HG03025 (cell line): Measurements from ENCODE around the gene KREMEN1.
"Not testable (repeated sequence)": the region's sequence is repeated elsewhere in the genome, so short reads cannot be mapped to it uniquely, and the experiment has no call there.

Experiments
- ATAC-seq: cut with Tn5 transposase; IDR thresholded peaks from one replicate; pipeline ENCODE4 v1.9.1; 2021; ENCODE audit warnings: mild to moderate bottlenecking, moderate library complexity; ENCODE audit not compliant: unreplicated experiment, low FRiP score

The KREMEN1 gene

DNA sequence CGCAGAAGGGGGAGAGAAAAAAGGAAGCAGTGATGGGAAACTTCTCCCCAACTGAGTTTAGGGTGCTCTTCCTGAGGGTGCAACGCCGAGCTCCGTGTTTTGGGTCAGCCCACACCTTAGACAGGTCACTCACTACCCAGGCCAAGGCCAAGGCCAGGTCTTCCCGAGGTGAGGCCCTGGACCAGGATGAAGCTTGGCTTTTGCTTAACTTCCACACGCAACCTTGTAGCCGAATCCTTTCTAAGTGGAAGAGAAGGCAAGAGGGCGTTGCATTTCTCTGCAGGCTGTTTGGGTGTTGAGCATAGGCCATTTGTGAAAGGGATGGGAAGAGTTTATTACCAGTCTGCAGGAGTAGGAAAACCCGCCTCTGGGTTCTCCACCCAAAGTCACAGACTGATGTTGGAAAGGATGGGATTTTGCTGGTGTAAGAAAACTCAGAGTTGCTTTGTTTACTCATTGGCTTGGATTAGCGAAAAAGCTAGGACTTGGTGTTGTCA, 1.5 kb downstream of the KREMEN1 start:
- ATAC-seq, result no peak

DNA sequence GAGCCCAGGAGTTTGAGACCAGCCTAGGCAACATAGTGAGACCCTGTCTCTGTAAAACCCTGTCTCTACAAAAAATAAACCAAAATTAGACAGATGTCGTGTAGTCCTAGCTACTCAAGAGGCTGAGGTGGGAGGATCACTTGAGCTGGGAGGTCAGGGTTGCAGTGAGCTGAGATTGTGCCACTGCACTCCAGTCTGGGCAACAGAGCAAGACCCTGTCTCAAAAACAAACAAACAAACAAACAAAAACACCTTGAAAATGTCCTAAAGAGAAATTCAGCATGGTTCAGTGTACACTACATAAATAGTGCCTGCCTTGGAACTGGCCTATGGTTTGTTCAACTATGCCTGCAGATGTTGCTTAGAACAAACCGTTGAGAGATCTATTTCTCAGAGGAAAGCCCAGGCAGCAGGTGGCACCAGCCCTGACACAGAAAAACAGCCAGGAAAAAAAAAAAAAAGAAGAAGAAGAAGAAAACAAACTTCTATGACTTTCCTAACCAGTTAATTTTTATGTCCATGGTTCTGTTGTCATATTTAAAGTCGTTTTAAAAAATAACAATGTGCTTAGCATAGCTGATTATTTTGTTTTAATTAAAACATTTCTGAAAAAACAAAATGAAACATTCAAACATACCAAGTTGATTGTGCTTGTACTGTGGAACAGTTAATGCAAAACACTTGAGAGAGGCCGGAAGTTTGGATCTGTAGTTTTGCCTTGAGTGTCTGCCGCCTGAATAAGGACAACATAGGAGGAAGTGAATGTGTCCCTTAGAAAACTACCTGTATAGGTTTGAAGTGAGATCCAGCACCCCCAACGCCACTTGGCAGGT, 5.4 kb downstream of the KREMEN1 start:
- ATAC-seq, result no peak

DNA sequence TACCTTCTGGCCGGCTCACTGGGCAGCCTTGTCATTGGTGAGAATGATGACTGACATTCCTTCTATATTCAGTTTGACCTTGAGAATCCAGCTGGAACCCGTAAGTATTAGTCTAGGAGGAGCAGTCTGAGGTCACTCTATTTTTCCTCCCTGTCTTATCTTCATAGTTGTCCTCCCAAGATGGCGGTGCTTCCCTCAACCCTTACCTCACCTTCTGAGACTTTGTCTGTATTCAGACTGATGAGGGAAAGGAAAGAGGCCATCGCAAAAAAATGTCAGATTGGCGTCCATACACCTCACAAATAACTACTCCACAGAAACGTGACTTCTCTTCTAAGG, 6.0 kb downstream of the KREMEN1 start:
- no peak for ATAC-seq

DNA sequence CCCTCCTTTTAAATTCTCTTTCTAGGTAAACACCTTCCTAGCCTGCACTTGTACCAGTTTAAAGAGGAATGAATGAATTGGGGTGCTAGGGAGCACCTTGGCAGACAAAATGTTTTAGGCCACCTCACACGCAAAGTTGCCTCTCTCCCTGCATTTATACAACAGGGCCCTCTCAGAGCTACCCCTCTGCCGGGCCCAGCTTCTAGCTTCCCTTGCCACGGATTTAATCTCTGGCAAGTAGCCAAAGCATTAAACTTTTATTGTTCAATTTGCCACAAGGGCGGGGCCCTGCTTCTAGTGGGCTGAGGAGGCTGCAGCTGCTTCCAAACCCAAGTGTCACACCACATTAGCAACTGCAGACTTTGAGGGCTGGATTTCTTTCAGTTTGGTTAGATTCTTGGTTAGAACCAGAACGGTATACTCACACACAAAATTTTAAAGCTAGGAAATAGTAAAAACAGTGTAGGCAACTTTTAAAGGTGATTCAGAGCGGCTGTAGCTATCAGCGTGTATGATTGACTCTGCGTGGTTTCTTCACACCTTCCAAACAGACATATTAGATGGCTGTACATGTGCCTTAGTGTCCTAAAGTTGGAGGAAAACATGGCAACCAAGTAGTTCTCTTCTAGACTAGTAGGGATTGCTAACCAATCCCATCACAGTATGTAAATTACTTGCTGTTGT, 6.5 kb downstream of the KREMEN1 start:
- no peak for ATAC-seq

DNA sequence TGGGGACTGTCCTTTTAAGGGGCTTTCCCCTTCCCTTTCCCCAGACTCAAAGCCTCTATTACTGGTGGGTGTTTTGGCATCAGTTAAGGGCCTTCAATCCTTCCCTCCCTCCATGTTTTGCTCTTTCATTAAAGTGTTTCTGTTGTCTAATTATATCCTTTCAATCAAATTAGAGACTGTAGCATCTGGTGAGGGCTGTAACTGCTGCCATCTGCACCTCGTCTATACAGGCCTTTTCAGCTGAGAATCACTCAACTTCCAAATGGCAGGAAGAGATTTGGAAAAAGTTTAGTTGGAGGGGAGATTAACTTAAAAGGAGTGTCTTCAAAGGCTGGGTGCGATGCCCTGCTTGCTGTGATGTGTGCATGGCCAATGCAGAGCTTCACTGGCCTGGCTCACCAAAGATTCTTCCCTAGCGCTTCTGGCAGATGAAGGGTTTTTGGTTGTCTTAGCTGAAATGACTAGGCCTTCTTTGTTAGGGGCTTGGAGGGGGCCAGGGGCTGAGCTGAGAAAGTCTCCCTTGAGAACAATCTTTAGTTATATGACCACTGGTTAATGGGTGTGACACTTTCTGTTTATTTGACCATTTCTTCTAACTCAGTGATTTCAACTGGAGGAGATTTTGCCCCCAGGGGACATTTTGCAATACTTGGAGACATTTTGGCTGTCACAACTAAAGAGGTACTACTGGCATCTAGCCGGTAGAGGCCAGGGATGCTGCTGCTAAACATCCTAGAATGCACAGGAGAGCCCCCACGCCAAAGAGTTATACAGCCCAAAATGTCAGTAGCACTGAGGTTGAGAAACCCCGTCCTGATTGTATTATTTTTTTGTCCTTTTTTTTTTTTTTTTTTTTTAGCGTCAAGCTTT, 7.5 kb downstream of the KREMEN1 start:
- no peak for ATAC-seq

DNA sequence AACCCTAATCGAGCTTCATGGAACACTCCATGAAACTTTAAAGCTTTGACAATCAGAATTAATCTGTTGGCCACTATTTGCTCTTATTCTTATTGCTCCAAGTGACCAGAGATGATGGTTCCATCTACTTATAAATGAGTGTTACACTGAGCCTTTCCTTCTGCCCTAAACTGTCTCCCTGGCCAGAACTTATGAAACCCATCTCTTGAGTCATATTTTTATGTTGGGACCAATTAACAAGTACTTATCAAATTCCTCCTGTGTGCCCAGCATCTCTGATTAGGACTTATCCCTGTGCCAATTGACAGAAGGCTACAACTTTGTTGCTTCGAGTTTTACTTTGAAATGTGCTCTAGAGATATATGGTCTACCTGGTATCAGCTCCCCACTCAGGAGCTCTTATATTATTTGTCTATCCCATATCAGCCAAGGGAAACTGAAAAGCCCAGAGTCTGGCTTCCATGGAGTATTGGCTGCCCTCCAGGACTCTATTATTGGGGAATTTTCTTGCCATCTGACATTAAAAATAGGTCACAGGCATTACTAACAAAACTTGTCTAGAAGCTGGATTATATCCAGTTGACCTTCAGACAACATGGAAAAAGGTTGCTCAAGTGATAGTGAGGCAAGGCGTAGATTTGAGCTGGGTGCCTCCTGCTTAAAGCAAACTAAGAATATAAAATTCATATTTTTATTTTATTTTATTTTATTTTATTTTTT, 8.8 kb downstream of the KREMEN1 start:
- ATAC-seq, result no peak

DNA sequence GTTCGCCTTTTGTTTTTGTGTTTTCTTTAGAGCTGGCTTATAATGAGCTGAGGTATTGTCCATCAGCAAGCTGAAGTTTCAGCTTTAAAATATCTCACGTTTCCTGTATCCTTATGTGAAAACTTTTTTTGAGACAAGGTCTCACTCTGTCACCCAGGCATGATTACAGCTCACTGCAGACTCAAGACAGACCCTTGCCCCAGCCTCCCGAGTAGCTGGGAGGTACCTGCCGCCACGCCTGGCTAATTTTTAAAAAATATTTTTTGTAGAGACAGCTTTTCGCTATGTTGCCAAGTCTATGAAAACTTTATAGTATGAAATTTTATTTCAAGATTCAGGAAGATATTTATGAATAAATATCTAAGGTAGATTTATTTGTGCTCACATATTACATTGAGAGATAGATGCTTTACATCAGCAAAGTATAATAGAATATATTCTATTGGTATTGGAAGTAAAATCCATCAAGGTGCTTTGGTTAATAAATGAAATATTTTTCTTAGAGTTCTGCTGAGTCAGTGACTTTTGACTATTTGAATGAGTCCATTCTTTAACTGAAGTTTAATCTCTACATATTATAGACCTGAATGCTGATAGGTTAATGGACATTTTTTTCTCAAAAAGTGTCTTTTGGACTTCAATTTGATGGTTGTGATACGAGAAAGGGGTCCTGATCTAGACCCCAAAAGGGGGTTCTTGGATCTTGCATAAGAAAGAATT, 10.2 kb downstream of the KREMEN1 start:
- no peak for ATAC-seq

DNA sequence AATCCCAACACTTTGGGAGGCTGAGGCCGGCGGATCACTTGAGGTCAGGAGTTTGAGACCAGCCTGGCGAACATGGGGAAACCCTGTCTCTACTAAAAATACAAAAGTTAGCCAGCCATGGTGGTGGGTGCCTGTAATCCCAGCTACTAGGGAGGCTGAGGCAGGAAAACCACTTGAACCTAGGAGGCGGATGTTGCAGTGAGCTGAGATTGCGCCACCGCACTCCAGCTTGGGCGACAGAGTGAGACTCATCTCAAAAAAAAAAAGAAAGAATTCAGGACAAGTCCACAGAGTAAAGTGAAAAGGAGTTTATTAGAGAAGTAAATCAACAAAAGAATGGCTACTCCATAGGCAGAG, 10.7 kb downstream of the KREMEN1 start:
- ATAC-seq, result not testable (repeated sequence)

DNA sequence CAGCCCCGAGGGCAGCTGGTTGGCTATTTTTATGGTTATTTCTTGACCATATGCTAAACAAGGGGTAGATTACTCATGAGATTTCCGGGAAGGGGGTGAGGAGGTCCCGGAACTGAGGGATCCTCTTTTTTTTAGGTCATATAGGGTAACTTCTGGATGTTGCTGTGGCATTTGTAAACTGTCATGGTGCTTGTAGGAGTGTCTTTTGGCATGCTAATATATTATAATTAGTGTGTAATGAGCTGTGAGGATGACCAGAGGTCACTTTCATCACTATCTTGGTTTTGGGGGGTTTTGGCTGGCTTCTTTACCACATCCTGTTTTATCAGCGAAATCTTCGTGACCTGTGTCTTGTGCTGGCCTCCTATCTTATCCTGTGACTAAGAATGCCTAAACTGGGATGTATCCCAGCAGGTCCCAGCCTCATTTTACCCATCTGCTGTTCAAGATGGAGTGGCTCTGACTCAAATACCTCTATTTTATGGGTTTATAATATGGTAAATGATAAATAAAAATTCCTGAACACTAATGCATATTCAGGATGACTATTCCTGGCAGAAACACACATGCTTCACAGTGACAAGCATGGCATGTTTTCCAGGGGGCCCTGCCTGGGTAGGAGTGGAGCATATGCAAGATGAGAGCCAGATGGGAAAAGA, 11.2 kb downstream of the KREMEN1 start:
- ATAC-seq, result no peak

DNA sequence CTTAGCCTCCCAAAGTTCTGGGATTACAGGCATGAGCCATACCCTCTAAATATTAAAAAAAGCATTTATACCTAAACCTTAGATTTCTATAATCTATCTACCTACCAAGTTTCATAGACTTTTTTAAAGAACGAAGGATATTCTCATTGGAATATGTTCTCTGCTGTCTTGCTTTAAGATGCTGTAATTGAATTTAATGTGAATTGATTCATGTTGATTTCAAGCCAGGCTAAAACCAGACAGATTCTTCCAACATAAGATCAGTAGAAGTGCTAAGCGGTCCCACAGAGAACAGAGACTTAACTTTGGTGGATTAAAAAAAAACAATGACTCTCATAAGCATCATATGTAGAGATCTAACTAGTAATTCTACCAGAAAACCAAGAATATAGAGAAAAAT, 14.2 kb downstream of the KREMEN1 start:
- ATAC-seq, result no peak

DNA sequence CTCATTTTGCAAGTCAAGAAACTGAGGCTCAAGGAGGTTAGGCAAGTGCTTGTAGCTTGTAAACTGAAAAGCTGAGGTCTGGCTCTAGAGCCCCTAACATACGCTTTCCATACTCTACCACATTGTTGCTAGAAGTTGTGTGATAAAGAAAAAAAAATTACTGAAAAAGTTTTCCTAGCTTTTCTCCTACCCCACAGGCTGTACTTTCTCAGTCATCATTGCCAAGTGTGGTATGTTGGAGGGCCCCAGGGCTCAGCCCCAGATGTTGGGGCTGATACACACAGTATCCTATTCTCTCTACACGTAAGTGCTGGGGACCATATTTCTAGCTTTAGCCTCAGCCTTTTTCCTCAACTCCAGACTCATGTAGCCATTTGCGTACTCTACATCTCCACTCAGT, 16.0 kb downstream of the KREMEN1 start:
- ATAC-seq, result no peak

DNA sequence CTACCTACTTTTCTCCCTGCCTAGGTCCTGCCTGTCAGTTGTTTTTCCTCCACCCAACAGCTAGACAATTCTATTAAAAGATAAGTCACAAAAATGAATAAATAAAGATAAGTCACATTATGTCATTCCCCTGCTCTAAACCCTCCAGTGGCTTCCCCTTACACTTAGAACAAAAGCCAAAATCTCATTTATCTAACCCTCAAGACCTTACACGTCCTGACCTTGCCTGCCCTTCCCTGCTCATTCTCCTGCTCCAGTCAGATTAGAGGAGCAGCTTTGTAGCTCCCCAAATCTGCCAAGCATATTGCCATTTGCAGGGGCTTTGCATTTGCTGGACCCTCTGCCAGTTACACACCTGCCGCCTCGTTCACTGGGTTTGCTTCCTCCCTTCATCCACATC, 16.7 kb downstream of the KREMEN1 start:
- ATAC-seq, result no peak

DNA sequence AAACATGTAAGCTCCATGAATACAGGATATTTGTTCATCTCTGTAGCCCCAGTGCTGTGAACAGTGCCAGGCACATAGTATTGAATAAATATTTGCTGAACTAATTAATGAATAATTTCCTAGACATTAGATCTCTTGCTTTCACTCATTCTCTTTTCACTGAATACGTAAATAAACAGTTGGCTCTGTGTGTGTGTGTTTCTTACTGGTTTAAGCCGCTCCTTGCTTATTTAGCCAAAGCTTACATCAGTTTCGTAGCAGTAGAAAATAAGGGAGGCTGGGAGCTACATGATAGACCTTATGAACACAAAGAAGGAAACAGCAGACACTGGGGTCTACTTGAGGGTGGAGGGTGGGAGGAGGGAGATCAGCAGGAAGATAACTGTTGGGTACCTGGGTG, 17.2 kb downstream of the KREMEN1 start:
- ATAC-seq, result no peak

DNA sequence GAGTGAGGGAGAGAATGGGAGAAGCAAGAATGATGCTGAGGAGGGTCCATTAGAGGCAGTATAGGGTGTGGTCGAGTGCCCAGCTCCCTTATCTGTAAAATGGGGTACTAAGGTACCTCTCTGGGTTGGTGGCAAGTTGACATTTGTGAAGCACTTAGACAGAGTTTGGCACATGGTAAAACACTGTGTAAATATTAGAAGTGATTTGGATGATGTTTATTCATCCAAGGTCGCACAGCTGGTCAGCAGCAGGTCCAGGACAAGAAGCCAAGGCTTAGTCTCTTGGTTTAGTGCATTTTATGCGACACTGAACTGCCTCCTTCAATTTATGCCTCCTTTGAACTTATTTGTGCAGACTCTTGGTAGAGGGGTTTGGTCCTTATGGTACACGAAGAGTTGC, 19.4 kb downstream of the KREMEN1 start:
- ATAC-seq, result no peak

DNA sequence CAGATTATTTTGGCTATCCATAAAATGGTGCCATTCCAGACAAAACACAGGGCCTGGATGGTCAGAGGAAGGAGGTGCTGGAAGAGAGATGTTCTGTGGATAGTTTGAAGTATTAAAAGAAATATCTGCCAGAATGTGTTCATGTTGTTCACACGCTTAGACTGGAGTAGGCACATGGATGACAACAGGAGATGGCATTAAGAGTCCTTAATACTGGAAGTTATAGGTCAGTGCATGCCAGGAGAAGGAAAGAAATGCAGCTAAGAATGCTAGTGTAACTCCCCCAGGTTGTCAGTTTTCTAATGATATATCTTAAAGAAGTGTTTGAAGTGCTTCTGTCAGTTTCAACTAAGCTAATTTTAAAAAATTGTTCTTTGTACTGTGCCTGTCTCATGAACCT, 20.2 kb downstream of the KREMEN1 start:
- no peak for ATAC-seq

DNA sequence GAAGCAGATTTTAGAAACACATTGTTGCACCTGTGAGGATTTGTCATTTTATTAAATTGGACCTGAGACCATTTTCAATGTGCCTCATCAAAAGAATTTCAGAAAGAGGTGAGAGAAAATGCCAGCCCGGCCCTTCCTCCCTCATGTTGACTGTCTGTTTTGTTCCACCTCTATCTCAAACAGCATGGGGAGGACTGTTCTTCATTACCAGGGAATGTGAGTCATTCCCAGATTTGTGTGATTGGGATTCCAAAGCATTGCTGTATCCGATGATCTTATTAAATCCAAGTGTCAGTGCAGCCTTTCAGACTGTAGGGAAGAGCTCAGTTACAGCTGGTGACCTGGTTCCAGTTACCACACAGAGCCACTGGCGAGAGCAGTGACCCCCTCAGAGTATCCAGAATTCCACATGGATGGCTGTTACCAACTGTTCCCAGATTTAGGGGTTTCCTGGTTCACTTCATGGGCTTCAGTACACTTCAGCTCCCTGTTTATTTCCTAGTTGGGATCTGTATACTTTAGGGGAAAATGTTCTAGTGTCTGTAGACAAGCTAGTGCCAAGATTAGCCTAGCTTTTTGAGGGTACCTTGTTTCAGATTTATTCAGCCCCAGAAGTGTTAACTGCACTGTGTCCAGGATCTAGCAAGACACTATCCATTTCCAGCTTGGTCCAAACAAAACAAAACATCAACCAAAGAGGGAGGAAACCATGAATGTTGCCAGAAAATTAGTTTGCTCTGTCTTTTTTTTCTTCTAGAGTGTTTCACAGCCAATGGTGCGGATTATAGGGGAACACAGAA, 20.9 kb downstream of the KREMEN1 start:
- ATAC-seq, result no peak

DNA sequence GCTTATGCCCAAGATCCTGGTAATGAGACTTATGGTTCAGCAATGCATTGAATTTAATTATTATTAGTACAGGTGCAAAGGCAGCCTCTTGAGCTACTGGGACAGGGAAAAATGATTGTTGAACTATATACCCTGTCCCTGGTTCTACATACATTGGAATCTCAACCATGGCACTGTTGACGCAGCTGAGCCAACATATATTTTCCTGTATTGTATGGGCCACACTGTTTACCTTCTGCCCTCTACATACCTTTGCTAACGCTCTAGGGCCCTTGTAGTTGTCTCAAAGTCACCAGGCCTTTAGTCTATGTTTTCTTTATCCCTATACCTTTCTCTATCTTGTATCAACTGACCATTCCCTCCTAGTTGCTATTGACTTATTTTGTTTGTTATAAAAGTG, 22.6 kb downstream of the KREMEN1 start:
- ATAC-seq, result no peak
